H1 (cell line): ENCODE results near the gene GRAMD1B. TPM values are rescaled to one million over a fixed set of nuclear protein-coding genes. Genes with fewer than 3 reads are reported as not detected.

Experiments used
- CTCF ChIA-PET: fragments of 300-600 bp; sonication (Branson Sonifier 250); formaldehyde crosslinking; loops from one replicate; lab custom pipeline; 2021; ENCODE audit not compliant: partially characterized antibody; lab: Charles Lee
- POLR2A ChIA-PET: fragments of 300-600 bp; sonication (Branson Sonifier 250); formaldehyde crosslinking; loops from one replicate; lab custom pipeline; 2021; ENCODE audit warnings: inconsistent platforms; ENCODE audit not compliant: partially characterized antibody; lab: Charles Lee
- DNase-seq, 2 experiments: peaks; one replicate each; pipeline versions ENCODE4 v3.0.0 to v3.0.0-alpha.2; 2010 to 2022; ENCODE audit warnings: low spot score in 2 of 2, low read depth in 1 of 2, mixed read lengths in 1 of 2
- FAIRE-seq: peaks from 2 replicates; lab custom pipeline; 2011; peaks lifted over from hg19 to GRCh38; lab: Jason Lieb, UNC
- H2AFZ ChIP-seq: 2 replicates; pipeline ENCODE4 v1.8.1; 2012; ENCODE audit warnings: low read length, inconsistent platforms
- H2AK5ac ChIP-seq: 2 replicates; pipeline ENCODE4 v1.6.1; 2013; ENCODE audit warnings: low read depth, low read length
- H2BK120ac ChIP-seq: replicated peaks from 2 replicates; pipeline ENCODE3; 2013; ENCODE audit warnings: low read depth, low read length, inconsistent platforms
- H2BK12ac ChIP-seq: 2 replicates; pipeline ENCODE4 v1.6.1; 2013; ENCODE audit warnings: low read depth, low read length
- H2BK15ac ChIP-seq: 2 replicates; pipeline ENCODE4 v1.6.1; 2013; ENCODE audit warnings: low read length
- H2BK20ac ChIP-seq: 2 replicates; pipeline ENCODE4 v1.6.1; 2013; ENCODE audit warnings: low read length
- H2BK5ac ChIP-seq: 2 replicates; pipeline ENCODE4 v1.6.1; 2013; ENCODE audit warnings: low read depth, low read length
- H3K14ac ChIP-seq: 2 replicates; pipeline ENCODE4 v1.6.1; 2013; ENCODE audit warnings: inconsistent platforms; ENCODE audit not compliant: insufficient read length
- H3K18ac ChIP-seq: 2 replicates; pipeline ENCODE4 v1.6.1; 2013; ENCODE audit warnings: low read length; ENCODE audit errors: extremely low read depth
- H3K23ac ChIP-seq: 2 replicates; pipeline ENCODE4 v1.6.1; 2013; ENCODE audit warnings: inconsistent platforms; ENCODE audit not compliant: insufficient read length
- H3K23me2 ChIP-seq: 2 replicates; pipeline ENCODE4 v1.6.1; 2013; ENCODE audit warnings: low read depth, low read length
- H3K27ac ChIP-seq: 2 replicates; pipeline ENCODE4 v1.6.1; 2011; ENCODE audit warnings: low read depth, low read length, inconsistent platforms
- H3K27me3 ChIP-seq, 4 experiments: replicated peaks in 1 of 4; 1 replicate in 1 of 4; 2 replicates in 3 of 4; pipeline versions ENCODE4 v1.6.1 to v1.8.1; 2011 to 2013; ENCODE audit warnings: low read length in 3 of 4, mild to moderate bottlenecking in 3 of 4, inconsistent platforms in 2 of 4, mixed read lengths in 2 of 4, moderate library complexity in 1 of 4; ENCODE audit not compliant: control insufficient read depth in 3 of 4, insufficient read depth in 3 of 4; ENCODE audit errors: extremely low read depth in 1 of 4
- H3K36me3 ChIP-seq, 4 experiments: 2 replicates each; pipeline versions ENCODE4 v1.6.1 to v1.8.1; 2011 to 2013; ENCODE audit warnings: mild to moderate bottlenecking in 4 of 4, low read length in 3 of 4, moderate library complexity in 2 of 4, control low read depth in 1 of 4, inconsistent platforms in 1 of 4; ENCODE audit not compliant: insufficient read depth in 4 of 4, control insufficient read depth in 2 of 4
- H3K4ac ChIP-seq: replicated peaks from 2 replicates; pipeline ENCODE3; 2013; ENCODE audit warnings: low read length, low read depth, mixed read lengths, inconsistent platforms; ENCODE audit not compliant: insufficient read length
- H3K4me1 ChIP-seq, 4 experiments: replicated peaks in 1 of 4; 1 replicate in 1 of 4; 2 replicates in 3 of 4; pipeline versions ENCODE4 v1.6.1 to v1.8.1; 2011 to 2013; ENCODE audit warnings: low read length in 3 of 4, inconsistent platforms in 2 of 4, mixed read lengths in 1 of 4; ENCODE audit not compliant: insufficient read depth in 4 of 4, control insufficient read depth in 3 of 4
- H3K4me2 ChIP-seq, 2 experiments: 2 replicates each; pipeline versions ENCODE4 v1.6.1 to v1.8.1; 2011 to 2013; ENCODE audit warnings: low read depth in 2 of 2, low read length in 2 of 2, control low read depth in 1 of 2, inconsistent platforms in 1 of 2, mild to moderate bottlenecking in 1 of 2; ENCODE audit not compliant: insufficient read depth in 1 of 2
- H3K4me3 ChIP-seq, 4 experiments: fragments of 200-600, 300-600 bp in 1 of 4; sonication (generic), shearing (Covaris generic), sonication (Bioruptor Twin) in 1 of 4; 2 replicates each; pipeline versions ENCODE4 v1.5.1 to v1.8.1; 2011 to 2016; ENCODE audit warnings: low read length in 4 of 4, low read depth in 3 of 4, control low read depth in 2 of 4, inconsistent platforms in 2 of 4, mild to moderate bottlenecking in 2 of 4, mixed read lengths in 1 of 4, moderate library complexity in 1 of 4; ENCODE audit not compliant: insufficient read depth in 2 of 4; ENCODE audit errors: extremely low read depth in 1 of 4
- H3K56ac ChIP-seq: replicated peaks from 2 replicates; pipeline ENCODE3; 2013; ENCODE audit warnings: low read depth, mild to moderate bottlenecking, mixed read lengths, low read length, inconsistent platforms; ENCODE audit not compliant: insufficient read length
- H3K79me1 ChIP-seq: 2 replicates; pipeline ENCODE4 v1.6.1; 2013; ENCODE audit warnings: low read depth, low read length, control low read depth
- H3K79me2 ChIP-seq, 2 experiments: 2 replicates each; pipeline versions ENCODE4 v1.6.1 to v1.8.1; 2012 to 2013; ENCODE audit warnings: low read length in 2 of 2, mild to moderate bottlenecking in 2 of 2, inconsistent platforms in 1 of 2; ENCODE audit not compliant: insufficient read depth in 2 of 2, control insufficient read depth in 1 of 2
- H3K9ac ChIP-seq, 4 experiments: replicated peaks in 1 of 4; 1 replicate in 1 of 4; 2 replicates in 3 of 4; pipeline versions ENCODE4 v1.6.1 to v1.8.1; 2011 to 2013; ENCODE audit warnings: low read depth in 3 of 4, low read length in 3 of 4, control low read depth in 2 of 4, mild to moderate bottlenecking in 2 of 4, moderate library complexity in 2 of 4, inconsistent platforms in 1 of 4; ENCODE audit errors: extremely low read depth in 1 of 4
- H3K9me3 ChIP-seq, 2 experiments: 2 replicates each; pipeline versions ENCODE4 v1.6.1 to v1.8.1; 2012 to 2013; ENCODE audit warnings: mild to moderate bottlenecking in 2 of 2, moderate library complexity in 2 of 2, control low read depth in 1 of 2, inconsistent platforms in 1 of 2, low read depth in 1 of 2, low read length in 1 of 2, mixed read lengths in 1 of 2; ENCODE audit not compliant: insufficient read depth in 2 of 2
- H4K20me1 ChIP-seq, 2 experiments: replicated peaks in 1 of 2; 2 replicates each; pipeline versions ENCODE3 to v1.8.1; 2011 to 2013; ENCODE audit warnings: inconsistent platforms in 2 of 2, low read length in 2 of 2, mild to moderate bottlenecking in 1 of 2; ENCODE audit not compliant: insufficient read depth in 2 of 2, control insufficient read depth in 1 of 2
- H4K5ac ChIP-seq: 2 replicates; pipeline ENCODE4 v1.6.1; 2013; ENCODE audit warnings: low read length, low read depth, mixed read lengths, inconsistent platforms; ENCODE audit not compliant: insufficient read length
- H4K8ac ChIP-seq: 2 replicates; pipeline ENCODE4 v1.8.0; 2013; ENCODE audit warnings: mild to moderate bottlenecking, moderate library complexity, low read length, inconsistent platforms; ENCODE audit not compliant: insufficient read depth; ENCODE audit errors: extremely low read depth
- H4K91ac ChIP-seq: replicated peaks from 2 replicates; pipeline ENCODE3; 2013; ENCODE audit warnings: low read length, mixed read lengths, inconsistent platforms; ENCODE audit not compliant: insufficient read length
- CBX8 ChIP-seq: fragments of 300-800, 300-1000 bp; sonication (generic); IDR thresholded peaks from 2 replicates; pipeline ENCODE4 v1.7.1; 2016; ENCODE audit warnings: low read depth, low read length, borderline replicate concordance
- EP300 ChIP-seq, 2 experiments: IDR thresholded peaks; 1 replicate in 1 of 2; 2 replicates in 1 of 2; pipeline ENCODE4 v1.6.1; 2011 to 2012; ENCODE audit warnings: low read depth in 2 of 2, low read length in 2 of 2, mild to moderate bottlenecking in 2 of 2, borderline replicate concordance in 1 of 2, inconsistent platforms in 1 of 2, moderate library complexity in 1 of 2
- KDM4A ChIP-seq: IDR thresholded peaks from one replicate; pipeline ENCODE4 v1.7.1; 2012; ENCODE audit warnings: low read depth, mild to moderate bottlenecking, moderate library complexity, low read length, inconsistent platforms; ENCODE audit not compliant: severe bottlenecking
- NRF1 ChIP-seq: IDR thresholded peaks from 2 replicates; pipeline ENCODE4 v1.6.1; 2011; ENCODE audit warnings: mild to moderate bottlenecking, low read depth, low read length, improper control_type of control experiment
- POLR2AphosphoS5 ChIP-seq: IDR thresholded peaks from 2 replicates; pipeline ENCODE4 v1.6.1; 2011; ENCODE audit warnings: low read depth, low read length
- SIN3A ChIP-seq, 2 experiments: IDR thresholded peaks in 1 of 2; conservative IDR thresholded peaks in 1 of 2; 2 replicates each; pipeline ENCODE4 v1.6.1; 2011 to 2012; ENCODE audit warnings: low read length in 2 of 2, improper control_type of control experiment in 1 of 2, low read depth in 1 of 2, mild to moderate bottlenecking in 1 of 2
- SIX5 ChIP-seq: IDR thresholded peaks from 2 replicates; pipeline ENCODE4 v1.6.1; 2011; ENCODE audit warnings: mild to moderate bottlenecking, low read depth, low read length
- SP2 ChIP-seq: IDR thresholded peaks from 2 replicates; pipeline ENCODE4 v1.6.1; 2012; ENCODE audit warnings: mild to moderate bottlenecking, low read length, inconsistent platforms
- SRF ChIP-seq: IDR thresholded peaks from 2 replicates; pipeline ENCODE4 v1.6.1; 2011; ENCODE audit warnings: mild to moderate bottlenecking, low read depth, low read length, moderate library complexity
- SUZ12 ChIP-seq: fragments of 200-600 bp; sonication (generic); IDR thresholded peaks from 2 replicates; pipeline ENCODE4 v1.6.1; 2012; ENCODE audit warnings: mild to moderate bottlenecking, inconsistent platforms, low read length, moderate library complexity, mixed read lengths
- WGBS, 2 experiments: shearing (Covaris generic) in 1 of 2; methylation state at CpG; one replicate each; pipeline versions ENCODE4 v1.1.6 to v1.1.7; 2013 to 2015; ENCODE audit warnings: low lambda C conversion rate in 2 of 2, mixed read lengths in 2 of 2, inconsistent platforms in 1 of 2, low coverage in 1 of 2, missing lambda C conversion rate in 1 of 2; ENCODE audit not compliant: insufficient replicate concordance in 2 of 2, insufficient coverage in 1 of 2, insufficient read length in 1 of 2; ENCODE audit errors: extremely low coverage in 1 of 2, missing lambda C conversion rate in 1 of 2; 5-methylcytosine and 5-hydroxymethylcytosine counted together
- polyA plus RNA-seq, 7 experiments: library from polyadenylated mRNA; depleted of rRNA in 3 of 7; stranded (reverse) in 5 of 7; unstranded in 2 of 7; fragments of >200 nt in 5 of 7; fragments of 200-250 nt in 2 of 7; gene quantifications; 1 replicate in 5 of 7; 2 replicates in 1 of 7; 4 replicates in 1 of 7; pipeline versions ENCODE4 v1.2.1 to v1.2.3, GENCODE V29; 2011 to 2013; ENCODE audit warnings: missing spikeins in 2 of 7, mixed read lengths in 2 of 7
- total RNA-seq: library from RNA; stranded (reverse); fragmentation: NEBNext Ultra II Directional; extraction: Animal tissue kit (Norgen Biotek cat#: 25700); gene quantifications from 2 replicates; pipeline ENCODE4 v1.2.1, GENCODE V29; 2021

The GRAMD1B gene
- total and polyA plus RNA-seq, 2 of the 8 experiments (the other 6 are each of a cell fraction or from before 2014, with no cell fraction given) = 10.1 to 21.2 TPM

GRCh38 chr11:123470842-123471241 is 40.8 kb downstream of the GRAMD1B start:
- Histone ChIP-seq H3K27me3 (no peaks in the 10 kb centered on the region; a peak in 1 of 7 replicates), H3K4ac (no peak overlapping the region), H2AK5ac (no peak overlapping the region), H3K79me2 (no peaks in the 10 kb centered on the region), H3K9me3 (no peaks in the 10 kb centered on the region), H2BK12ac (no peak overlapping the region), H2BK20ac (no peak overlapping the region), H3K23me2 (no peaks in the 10 kb centered on the region), H3K4me2 (no peak overlapping the region), H3K4me1 (peaks cover 0 to 8% (median 2%) of the 10 kb centered on the region in 4 experiments; a peak in 2 of 7 replicates), H4K91ac (no peak overlapping the region), H3K18ac (no peak overlapping the region), H4K5ac (no peak overlapping the region), H3K23ac (no peak overlapping the region), H3K27ac (no peak overlapping the region), H3K56ac (no peak overlapping the region), H2AFZ (no peak overlapping the region), H3K79me1 (no peaks in the 10 kb centered on the region; the same call in 1 of the 2 replicates), H3K9ac (no peak overlapping the region), H2BK15ac (no peak overlapping the region), H4K20me1 (no peaks in the 10 kb centered on the region), H4K8ac (no peak overlapping the region), H3K36me3 (no peaks in the 10 kb centered on the region), H2BK5ac (no peak overlapping the region), H3K14ac (no peak overlapping the region), H3K4me3 (no peak overlapping the region), H2BK120ac (no peak overlapping the region)
- DNase-seq (no peak), FAIRE-seq (no peak)
- POLR2A ChIA-PET = no interaction called here
- 87% methylated on average over 4 of the region's 4 CpGs; no CpG with 5 or more reads in 1 of the 2 experiments for WGBS, 2 experiments
- TF ChIP-seq SUZ12 = no peak
- TF ChIP-seq NRF1 = no peak
- TF ChIP-seq CBX8 = no peak
- no peak for TF ChIP-seq SRF
- TF ChIP-seq SIN3A (conservative IDR thresholded peaks at IDR 0.05 in 1 of 2, IDR thresholded peaks at IDR 0.05 in 1 of 2; ENCODE audit: low read depth in 1 of 2, low read length in 2 of 2) = no peak
- no peak for TF ChIP-seq SP2
- TF ChIP-seq EP300 (IDR thresholded peaks at IDR 0.05; ENCODE audit: borderline replicate concordance in 1 of 2, low read depth in 2 of 2, low read length in 2 of 2) = no peak
- TF ChIP-seq KDM4A = no peak
- no peak for TF ChIP-seq POLR2AphosphoS5
- no peak for TF ChIP-seq SIX5
- CTCF ChIA-PET = interaction anchor here (2.7 kb wide), 1 partner anchor 36 kb away, joined by 6 read pairs; no protein-coding TSS in a partner anchor
